Esophagus muscularis mucosa (tissue), 4 donors: ENCODE results near the gene ACAP3. TPM values are rescaled to one million over a fixed set of nuclear protein-coding genes. Genes with fewer than 3 reads are reported as not detected.

Experiments
- DNase-seq: peaks from one replicate; pipeline ENCODE4 v3.0.0-alpha.2; 2017; ENCODE audit errors: extremely low spot score
- H3K27ac ChIP-seq, 4 donors: fragments of 200-600 bp; sonication (generic); replicated peaks in 1 of 4; 1 replicate in 3 of 4; 2 replicates in 1 of 4; pipeline ENCODE4 v1.5.1; 2016 to 2019; ENCODE audit warnings: mild to moderate bottlenecking in 1 of 4
- H3K27me3 ChIP-seq, 4 donors: fragments of 200-600 bp; sonication (generic); one replicate each; pipeline versions ENCODE4 v1.5.1 to v1.6.0; 2016 to 2019
- H3K36me3 ChIP-seq, 4 donors: fragments of 200-600 bp; sonication (generic); one replicate each; pipeline ENCODE4 v1.5.1; 2016 to 2019
- H3K4me1 ChIP-seq, 4 donors: fragments of 200-600 bp; sonication (generic); one replicate each; pipeline ENCODE4 v1.5.1; 2016 to 2019
- H3K4me3 ChIP-seq, 4 donors: fragments of 200-600 bp; sonication (generic); 1 replicate in 2 of 4; 2 replicates in 2 of 4; pipeline ENCODE4 v1.5.1; 2016 to 2019; ENCODE audit warnings: mild to moderate bottlenecking in 4 of 4, moderate library complexity in 1 of 4
- H3K9me3 ChIP-seq, 4 donors: fragments of 200-600 bp; sonication (generic); 1 replicate in 3 of 4; 2 replicates in 1 of 4; pipeline ENCODE4 v1.5.1; 2016 to 2019
- EP300 ChIP-seq: sonication (generic); formaldehyde crosslinking; IDR thresholded peaks from one replicate; pipeline ENCODE4 v1.6.1; 2017; ENCODE audit warnings: antibody characterized with exemption
- POLR2A ChIP-seq: fragments of 450-650 bp; IDR thresholded peaks from one replicate; pipeline ENCODE4 v1.6.1; 2017; ENCODE audit warnings: antibody characterized with exemption, moderate library complexity, mild to moderate bottlenecking, low read depth
- POLR2AphosphoS5 ChIP-seq, 2 donors: sonication (generic); formaldehyde crosslinking; IDR thresholded peaks; one replicate each; pipeline ENCODE4 v1.6.1; 2017; ENCODE audit warnings: antibody characterized with exemption in 2 of 2
- WGBS: methylation state at CpG from one replicate; pipeline ENCODE4 v1.1.5; 2018; 5-methylcytosine and 5-hydroxymethylcytosine counted together
- intact Hi-C: fragments of 100-400 bp; cut with DNase I; formaldehyde crosslinking; loops from one replicate; pipeline ENCODE4 v1.15.1; 2023
- total RNA-seq, 4 donors: library from RNA; depleted of rRNA; stranded (reverse); fragments of >200 nt; gene quantifications; one replicate each; pipeline versions ENCODE4 v1.1.0 to v1.2.1, GENCODE V29; 2016
- TF ChIP-seq, protein P1 (sequence below), 3 experiments: fragments of 200-600 bp in 2 of 3; fragments of 450-650 bp in 1 of 3; sonication (generic) in 2 of 3; IDR thresholded peaks; one replicate each; pipeline ENCODE4 v1.5.1; 2017 to 2019; ENCODE audit warnings: antibody characterized with exemption in 3 of 3, mild to moderate bottlenecking in 2 of 3, moderate library complexity in 1 of 3

ACAP3 gene
- total RNA-seq, 4 donors from 2014 or later: 34.8 to 63.2 (median 47.4) TPM

DNA sequence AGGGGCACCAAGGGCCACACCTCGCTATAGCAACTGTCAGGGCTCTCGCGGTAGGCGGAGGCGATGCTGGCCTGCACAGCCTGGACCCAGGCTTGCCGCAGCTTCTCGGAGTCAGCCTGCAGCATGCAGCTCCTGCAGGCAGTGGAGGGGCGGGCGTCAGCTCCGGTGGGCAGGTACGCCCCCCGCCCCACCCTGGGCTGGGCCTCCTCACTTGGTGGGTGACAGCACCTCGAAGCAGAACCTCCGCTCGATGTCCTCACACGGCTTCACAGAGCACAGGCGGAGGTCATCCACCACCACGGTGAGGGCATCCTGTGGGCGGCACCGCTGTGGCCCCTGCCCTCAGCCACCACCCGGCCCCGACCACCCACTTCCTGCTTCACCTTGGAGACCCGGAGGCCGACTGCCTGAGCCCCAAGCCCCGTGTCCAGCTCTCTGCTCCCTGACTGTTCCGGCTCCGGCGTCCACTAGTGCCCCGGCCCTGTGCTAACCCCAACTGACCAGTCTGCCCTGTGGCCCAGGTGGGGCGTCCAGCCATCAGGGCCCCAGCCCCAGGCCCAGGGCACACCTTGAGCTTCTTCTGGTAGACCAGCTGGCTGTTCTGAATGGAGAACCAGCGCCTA is 9.8 kb downstream of the ACAP3 start:
- peaks cover 4 to 72% (median 57%) of the 10 kb centered on the region in 4 donors for H3K36me3 ChIP-seq
- WGBS: 80% methylated on average over 1 of the region's 31 CpGs
- H3K27me3 ChIP-seq: no peaks in the 10 kb centered on the region
- no peak overlapping the region for H3K4me3 ChIP-seq
- TF ChIP-seq POLR2A (no peak), EP300 (no peak), POLR2AphosphoS5 (IDR thresholded peaks at IDR 0.05) (no peak)
- TF ChIP-seq, protein P1, sequence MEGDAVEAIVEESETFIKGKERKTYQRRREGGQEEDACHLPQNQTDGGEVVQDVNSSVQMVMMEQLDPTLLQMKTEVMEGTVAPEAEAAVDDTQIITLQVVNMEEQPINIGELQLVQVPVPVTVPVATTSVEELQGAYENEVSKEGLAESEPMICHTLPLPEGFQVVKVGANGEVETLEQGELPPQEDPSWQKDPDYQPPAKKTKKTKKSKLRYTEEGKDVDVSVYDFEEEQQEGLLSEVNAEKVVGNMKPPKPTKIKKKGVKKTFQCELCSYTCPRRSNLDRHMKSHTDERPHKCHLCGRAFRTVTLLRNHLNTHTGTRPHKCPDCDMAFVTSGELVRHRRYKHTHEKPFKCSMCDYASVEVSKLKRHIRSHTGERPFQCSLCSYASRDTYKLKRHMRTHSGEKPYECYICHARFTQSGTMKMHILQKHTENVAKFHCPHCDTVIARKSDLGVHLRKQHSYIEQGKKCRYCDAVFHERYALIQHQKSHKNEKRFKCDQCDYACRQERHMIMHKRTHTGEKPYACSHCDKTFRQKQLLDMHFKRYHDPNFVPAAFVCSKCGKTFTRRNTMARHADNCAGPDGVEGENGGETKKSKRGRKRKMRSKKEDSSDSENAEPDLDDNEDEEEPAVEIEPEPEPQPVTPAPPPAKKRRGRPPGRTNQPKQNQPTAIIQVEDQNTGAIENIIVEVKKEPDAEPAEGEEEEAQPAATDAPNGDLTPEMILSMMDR (IDR thresholded peaks at IDR 0.05): no peak
- intact Hi-C loops: no loop called here
- no peak overlapping the region for H3K27ac ChIP-seq
- H3K9me3 ChIP-seq: no peaks in the 10 kb centered on the region
- H3K4me1 ChIP-seq: peaks cover 0 to 11% (median under 1%) of the 10 kb centered on the region in 4 donors
- DNase-seq: no peak

DNA sequence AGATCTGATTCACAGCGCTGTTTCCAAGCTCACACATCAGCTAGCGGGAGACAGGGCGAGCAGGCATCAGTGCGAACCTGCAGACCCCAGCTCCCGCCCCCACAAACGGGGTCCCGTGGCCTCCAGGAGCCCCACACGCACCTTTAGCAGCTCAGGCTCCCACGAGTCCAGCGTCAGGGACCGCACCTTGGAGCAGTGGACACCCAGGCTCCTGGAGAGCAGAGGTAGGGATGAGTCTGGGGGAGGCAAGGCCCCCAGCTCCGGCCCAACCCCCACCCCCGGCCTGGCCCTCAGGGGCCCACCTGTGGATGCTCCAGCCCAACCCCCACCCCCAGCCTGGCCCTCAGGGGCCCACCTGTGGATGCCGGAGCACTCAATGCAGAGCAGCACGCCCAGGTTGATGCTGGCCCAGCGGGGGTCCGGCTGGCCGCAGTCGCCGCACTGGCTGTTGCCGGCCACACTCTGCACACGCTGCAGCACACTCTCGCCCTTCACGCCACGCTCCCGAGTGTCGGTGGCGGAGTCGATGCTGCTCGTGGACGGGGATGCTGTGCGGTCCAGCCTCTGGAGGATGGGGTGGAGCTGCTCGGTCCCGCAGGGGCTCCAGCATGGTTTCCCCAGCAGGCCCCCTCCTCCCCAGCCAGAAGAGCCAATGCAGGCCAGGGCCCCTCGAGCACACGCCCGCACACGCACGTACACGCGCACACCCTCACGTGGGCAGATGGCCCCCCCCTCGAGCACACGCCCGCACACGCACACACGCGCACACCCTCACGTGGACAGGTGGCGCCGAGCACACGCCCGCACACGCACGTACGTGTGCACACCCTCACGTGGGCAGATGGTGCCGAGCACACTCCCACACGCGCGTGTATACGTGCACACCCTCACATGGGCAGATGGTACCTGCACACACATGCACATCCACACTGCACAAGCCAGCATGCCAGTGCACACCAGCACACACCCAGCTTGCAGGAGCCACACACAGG is 11.4 kb downstream of the ACAP3 start:
- no peaks in the 10 kb centered on the region for H3K9me3 ChIP-seq
- H3K4me1 ChIP-seq: peaks cover 0 to 17% (median 8%) of the 10 kb centered on the region in 4 donors
- no peak for DNase-seq
- H3K36me3 ChIP-seq: peaks cover 4 to 70% (median 56%) of the 10 kb centered on the region in 4 donors
- WGBS: 91% methylated on average over 35 of the region's 62 CpGs
- no peaks in the 10 kb centered on the region for H3K27me3 ChIP-seq
- H3K4me3 ChIP-seq: no peak overlapping the region
- no peak overlapping the region for H3K27ac ChIP-seq
- intact Hi-C loops: no loop called here
- TF ChIP-seq, protein P1 (IDR thresholded peaks at IDR 0.05): no peak
- no peak for TF ChIP-seq POLR2A
- TF ChIP-seq POLR2AphosphoS5 (IDR thresholded peaks at IDR 0.05): no peak
- no peak for TF ChIP-seq EP300

DNA sequence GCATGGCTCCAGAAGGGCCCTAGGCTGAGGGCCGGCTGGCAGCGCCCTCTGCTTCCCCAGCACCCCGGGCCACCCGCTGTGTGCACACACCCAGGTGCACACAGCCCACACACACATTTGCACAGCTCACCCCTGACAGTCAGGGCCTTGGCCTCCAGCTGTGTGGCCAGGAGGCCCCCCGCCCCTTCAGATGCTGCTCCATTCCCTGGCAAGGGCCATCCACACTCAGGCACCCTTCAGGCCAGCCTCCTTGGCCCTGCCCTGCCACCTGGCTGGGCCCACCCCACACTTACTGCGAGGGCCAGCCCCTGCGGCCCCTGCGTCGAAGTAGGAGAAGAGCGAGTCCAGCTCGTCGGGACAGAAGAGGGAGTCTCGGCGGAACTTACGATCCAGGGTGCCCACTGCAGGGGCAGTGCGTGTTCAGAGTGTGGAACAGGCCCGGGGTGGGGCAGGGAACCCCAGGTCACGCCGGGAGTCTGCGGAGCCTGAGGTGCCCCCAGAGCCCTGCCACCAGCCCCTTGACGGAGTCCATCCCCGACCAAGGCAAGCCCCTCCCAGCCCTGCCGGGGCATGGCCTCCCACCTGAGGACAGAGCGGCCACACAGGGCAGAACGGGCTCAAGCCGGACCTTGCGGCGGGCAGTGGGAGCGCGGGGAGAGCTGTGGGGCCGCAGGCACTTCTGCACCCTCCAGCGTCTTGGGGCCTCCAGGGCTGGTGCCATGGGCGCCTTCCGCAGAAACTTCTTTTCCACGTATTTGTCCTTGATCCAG is 12.4 kb downstream of the ACAP3 start:
- Histone ChIP-seq H3K36me3 (peaks cover 4 to 70% (median 54%) of the 10 kb centered on the region in 4 donors), H3K4me1 (peaks cover 0 to 27% (median 14%) of the 10 kb centered on the region in 4 donors), H3K27ac (no peak overlapping the region), H3K4me3 (no peak overlapping the region), H3K27me3 (no peaks in the 10 kb centered on the region), H3K9me3 (no peaks in the 10 kb centered on the region)
- no peak for DNase-seq
- TF ChIP-seq POLR2A (no peak), POLR2AphosphoS5 (IDR thresholded peaks at IDR 0.05) (no peak), EP300 (no peak)
- TF ChIP-seq, protein P1 (IDR thresholded peaks at IDR 0.05): no peak
- 95% methylated on average over 33 of the region's 35 CpGs for WGBS
- intact Hi-C loops: no loop called here

DNA sequence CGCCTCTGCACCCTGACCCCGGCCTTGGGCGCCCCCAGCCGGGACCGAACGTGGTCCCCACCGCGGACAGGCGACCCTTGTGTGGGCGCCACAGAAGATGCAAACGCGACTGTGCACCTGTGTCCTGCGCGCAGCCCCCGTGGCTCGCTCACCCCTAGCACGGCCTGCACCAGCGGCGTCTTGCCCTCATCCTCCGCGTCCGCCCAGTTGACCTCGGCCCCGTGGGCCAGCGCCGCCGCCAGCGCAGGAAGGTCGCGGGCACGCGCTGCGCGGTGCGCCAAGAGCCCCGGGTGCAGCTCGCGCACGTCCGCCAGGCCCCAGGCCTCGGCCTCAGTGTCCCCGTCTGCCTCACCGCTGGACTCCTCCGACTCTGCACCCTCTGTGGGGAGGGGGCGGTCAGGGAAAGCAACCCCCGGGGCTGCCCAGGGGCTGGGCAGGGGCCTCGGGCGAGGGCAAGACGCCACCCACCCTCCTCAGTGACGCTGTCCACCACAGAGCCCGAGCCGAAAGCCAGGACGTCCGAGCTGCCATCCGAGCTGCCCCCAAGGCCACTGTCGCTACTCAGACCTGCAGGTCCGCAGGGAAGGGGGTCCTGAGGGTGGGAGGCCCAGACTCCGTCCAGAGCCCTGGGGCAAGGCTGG is 13.4 kb downstream of the ACAP3 start:
- H3K9me3 ChIP-seq: no peaks in the 10 kb centered on the region
- no peaks in the 10 kb centered on the region for H3K27me3 ChIP-seq
- no peak overlapping the region for H3K27ac ChIP-seq
- WGBS: 83% methylated on average over 16 of the region's 58 CpGs
- peaks cover 0 to 28% (median 14%) of the 10 kb centered on the region in 4 donors for H3K4me1 ChIP-seq
- H3K36me3 ChIP-seq: peaks cover 4 to 62% (median 49%) of the 10 kb centered on the region in 4 donors
- intact Hi-C loops: loop anchor here (5.0 kb wide), 1 partner anchor 262 kb away; no protein-coding TSS in a partner anchor
- TF ChIP-seq, protein P1 (IDR thresholded peaks at IDR 0.05): no peak
- TF ChIP-seq POLR2A: no peak
- no peak for TF ChIP-seq EP300
- no peak for TF ChIP-seq POLR2AphosphoS5 (IDR thresholded peaks at IDR 0.05)
- DNase-seq: no peak
- H3K4me3 ChIP-seq: no peak overlapping the region
